Activated CD4-positive, alpha-beta T cell treated with anti-CD3 and anti-CD28 coated beads for 4 hours (primary cell): ENCODE results near the gene IQCN.

Source experiments
- DNase-seq, 2 donors: peaks; one replicate each; pipeline ENCODE4 v3.0.0-alpha.2; 2020

The IQCN gene

DNA sequence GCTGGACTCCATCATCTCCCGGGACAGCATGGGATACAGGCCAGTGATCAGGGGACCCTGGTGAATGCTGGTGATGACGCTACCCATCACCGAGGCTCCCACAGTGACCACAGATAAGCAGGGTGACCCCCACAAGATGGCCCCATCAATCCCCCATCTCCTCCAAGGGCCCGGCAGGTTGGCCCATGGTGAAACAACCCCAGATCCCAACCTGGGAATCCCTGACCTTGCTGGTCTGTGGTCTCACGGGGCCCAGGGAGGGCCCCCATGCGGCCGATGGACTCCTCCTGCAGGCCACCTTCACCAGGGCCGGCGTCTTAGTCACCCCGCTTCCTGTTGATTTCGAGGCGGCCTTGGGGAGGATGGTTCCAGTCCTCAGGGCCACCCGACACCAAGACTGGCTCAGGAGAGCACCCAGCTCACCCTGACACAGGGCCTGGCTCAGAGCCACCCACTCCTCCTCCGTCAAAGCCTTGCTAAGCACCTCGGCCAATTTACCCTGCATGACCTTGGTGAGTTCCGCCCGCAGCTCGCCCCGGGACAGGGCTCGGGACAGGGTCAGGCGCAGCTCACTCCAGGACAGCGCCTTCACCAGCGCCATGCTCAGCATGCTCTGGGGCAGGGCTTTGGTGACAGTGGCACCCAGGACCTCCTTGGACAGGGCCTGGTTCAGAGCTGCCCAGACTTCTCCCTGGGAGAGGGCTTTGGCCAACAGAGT is 10.0 kb downstream of the IQCN start:
- DNase-seq: no peak

DNA sequence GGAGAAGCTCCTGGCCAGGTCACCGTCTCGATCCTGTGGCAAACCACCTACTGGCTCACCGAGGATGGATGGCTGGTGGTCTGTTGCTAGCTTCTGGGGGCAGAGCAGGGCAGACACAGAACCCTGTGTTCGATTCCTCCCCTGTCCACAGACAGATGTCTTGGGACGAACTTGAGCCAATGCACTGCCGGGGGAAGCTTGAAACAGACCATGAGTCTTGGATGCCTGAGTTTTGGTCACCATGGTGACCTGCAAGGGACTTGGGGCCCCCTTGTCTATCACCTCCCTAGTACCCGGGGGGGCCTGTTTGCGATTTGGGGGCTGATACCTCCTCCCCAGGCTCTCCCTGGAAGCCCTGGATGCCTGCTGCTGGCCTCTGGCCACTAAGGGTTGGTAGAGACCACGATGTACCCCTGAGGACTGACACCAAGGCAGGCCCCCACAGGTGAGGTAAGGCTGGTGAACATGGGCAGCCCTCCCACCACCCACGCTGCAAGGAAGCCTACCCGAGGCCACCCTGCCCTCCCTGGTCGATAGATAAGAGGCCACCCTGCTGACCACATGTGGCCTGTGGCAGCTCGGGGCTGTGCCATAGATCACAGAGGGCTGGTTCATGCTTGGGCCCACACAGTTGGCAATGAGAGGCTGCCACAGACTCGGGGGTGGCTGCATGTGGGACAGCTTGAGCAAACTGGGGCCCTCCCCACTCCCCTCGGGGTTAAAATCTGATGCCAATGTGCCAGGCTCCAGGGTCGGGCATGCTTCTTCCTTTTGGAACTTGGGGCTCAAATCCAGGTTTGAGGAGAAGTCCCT is 10.7 kb downstream of the IQCN start:
- no peak for DNase-seq

DNA sequence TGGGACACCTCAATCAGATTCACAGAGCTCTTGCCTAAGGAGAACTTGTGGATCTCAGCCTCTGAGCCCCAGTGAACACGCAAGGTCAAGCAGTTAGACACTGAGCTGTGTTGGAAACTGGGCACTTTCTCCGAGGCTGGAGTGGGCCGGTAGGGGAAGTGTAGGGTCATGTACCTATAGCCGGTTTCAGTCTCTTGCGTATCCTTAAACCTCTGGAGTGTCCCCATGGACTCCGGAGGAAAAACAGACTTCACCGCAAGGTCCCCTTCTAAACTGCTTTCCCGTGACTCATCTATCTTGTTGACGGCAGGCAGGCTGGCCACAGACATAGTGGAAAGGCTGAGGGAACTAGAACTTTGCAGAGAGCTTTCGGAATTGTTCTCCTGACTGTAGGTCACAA is 11.3 kb downstream of the IQCN start:
- DNase-seq: no peak

DNA sequence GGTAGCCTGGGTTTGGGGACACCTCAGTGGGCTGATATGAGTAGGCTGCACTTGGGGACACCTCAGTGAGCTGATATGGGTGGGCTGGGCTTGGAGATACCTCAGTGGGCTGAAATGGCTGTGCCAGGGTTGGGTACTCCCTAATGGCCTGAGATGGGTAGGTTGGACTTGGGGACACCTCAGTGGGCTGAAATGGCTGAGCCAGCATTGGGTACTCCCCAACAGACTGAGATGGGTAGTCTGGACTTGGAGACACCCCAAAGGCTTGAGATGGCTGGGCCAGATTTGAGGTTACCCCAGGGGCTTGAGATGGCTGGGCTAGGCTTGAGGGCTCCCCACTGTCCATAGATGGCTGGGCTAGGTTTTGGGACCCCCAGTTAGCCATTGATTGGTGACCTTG is 12.1 kb downstream of the IQCN start:
- no peak for DNase-seq

- no peak for DNase-seq
These were observed 12.8 kb downstream of the IQCN start for GRCh38 chr19:18261474-18261873.

DNA sequence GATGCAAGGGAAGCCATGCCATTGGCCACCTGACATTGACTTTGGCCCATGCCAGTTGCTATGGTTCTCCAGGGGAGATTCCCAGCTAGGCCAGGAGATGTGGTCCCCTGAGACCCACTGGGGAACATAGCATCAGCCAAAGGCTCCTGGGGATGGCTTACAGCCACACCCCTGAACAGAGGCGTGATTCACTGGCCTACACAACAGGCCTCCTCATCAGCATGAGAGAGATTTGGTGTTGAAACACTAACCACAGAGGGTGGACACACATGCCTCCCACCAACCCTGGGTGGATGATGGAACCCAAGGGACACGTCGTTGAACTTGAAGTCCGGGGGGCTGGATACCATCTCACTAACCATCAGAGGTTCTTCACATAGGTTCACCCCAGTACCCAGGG is 14.4 kb downstream of the IQCN start:
- DNase-seq: no peak

DNA sequence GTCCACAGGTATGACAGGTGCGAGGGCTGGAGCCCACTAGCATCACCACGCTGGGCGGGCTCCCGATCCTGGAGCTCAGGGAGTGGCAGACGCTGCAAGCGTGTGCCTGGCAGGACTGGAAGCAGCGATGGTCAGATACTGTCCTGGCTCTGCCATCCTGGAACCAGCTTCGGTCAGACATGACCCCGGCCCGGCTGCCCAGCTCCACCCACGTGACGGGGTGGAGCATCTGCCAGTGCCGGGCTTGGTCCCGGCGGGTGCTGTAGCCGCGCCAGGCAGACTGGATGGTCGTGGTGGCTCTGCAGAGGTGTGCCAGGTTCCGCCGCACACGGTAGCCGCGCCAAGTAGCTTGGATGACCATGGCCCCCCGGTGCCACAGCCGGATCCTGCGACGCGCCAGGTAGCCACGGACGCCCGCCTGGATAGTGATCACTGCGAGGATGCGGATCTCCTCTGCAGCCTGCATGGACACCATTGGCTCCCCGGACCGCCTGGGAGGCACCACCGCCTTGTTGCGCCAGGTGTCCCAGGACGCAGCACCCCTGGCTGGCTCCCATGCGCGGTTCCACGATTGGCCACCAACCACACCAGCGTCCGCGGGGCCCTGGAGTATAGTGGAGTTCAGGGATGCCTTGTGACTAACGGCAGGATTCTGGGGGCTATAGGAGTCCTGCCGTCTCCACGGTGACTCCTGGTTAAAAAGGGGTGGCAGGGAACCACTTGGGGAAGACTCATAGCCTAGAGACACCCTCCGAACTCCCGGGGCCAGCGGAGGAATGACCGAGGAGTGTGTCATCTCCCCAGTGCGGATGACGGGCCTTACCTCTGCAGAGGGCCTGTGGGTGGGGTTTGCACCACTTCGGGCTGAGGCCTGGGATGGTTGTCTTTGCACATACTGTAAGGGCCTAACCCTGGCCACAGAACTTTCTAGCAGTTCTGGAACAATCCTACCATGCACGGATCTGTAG is 16.5 kb downstream of the IQCN start:
- DNase-seq: no peak

GRCh38 chr19:18254546-18255503 is 19.4 kb downstream of the IQCN start:
- no peak for DNase-seq

GRCh38 chr19:18253716-18254115 is 20.5 kb downstream of the IQCN start:
- DNase-seq: no peak

GRCh38 chr19:18253130-18253529 is 21.1 kb downstream of the IQCN start:
- DNase-seq: no peak

DNA sequence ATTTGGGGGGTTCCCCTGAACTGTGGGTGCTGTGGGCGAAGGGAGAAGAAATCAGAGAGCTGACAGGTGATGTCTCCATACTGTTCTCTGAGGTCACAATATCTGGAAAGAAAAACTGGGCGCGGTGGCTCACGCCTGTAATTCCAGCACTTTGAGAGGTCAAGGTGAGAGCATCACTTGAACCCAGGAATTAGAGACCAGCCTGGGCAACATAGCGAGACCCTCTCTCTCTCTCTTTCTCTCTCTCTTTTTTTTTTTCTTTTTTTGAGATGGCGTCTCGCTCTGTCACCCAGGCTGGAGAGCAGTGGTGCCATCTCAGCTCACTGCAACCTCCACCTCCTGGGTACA is 21.9 kb downstream of the IQCN start:
- no peak for DNase-seq

DNA sequence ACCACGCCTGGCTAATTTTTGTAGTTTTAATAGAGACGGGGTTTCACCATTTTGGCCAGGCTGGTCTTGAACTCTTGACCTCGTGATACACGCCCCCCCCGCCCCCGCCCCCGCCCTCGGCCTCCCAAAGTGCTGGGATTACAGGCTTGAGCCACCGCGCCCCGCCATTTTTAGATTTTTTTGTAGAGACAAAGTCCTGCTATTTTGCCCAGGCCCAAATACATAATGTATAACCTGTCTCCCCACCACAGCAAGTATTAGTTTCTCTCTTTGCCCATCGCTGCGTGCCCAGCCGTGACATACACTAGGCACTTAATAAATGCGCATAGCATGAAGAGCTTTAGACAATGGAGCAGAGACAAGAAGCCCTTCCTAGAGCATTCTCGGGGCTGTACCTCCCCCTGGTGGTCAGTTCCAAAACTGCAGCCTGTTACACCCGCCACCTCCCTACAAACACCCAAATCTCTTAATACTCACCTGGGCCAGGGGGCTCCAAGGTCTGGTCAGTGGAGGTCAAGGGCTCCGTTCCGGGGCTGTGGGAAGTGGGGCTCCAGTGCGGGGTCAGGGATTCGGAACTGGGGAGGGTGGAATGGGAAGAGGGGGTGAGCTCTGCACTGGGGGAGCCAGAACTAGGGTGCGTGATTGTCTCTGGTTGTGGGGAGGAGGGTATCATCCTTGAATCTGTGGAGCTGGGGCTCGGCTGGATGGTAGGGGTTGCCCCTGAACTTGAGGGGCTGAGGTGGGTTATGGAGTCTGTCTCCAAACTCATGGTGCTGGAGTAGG is 22.5 kb downstream of the IQCN start:
- DNase-seq: peak; percentile 71 to 81

DNA sequence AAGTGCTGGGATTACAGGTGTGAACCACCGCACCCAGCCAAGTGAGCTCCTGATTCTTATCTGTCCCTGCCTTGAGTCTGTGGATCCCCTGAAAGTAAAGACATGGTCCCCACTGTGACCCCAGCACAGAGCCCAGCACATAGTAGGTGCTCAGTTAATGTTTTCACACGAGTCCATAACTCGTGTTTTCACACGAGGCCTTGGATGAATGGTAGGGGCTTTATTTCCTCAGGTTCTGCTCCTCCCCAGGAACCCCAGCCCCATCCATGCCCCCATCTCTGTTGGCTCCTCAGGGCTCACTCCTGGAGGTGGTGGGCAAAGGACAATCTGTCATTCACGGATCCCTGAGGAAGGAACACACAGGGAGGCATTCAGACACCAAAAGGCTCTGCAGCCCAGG is 24.4 kb downstream of the IQCN start:
- no peak for DNase-seq

DNA sequence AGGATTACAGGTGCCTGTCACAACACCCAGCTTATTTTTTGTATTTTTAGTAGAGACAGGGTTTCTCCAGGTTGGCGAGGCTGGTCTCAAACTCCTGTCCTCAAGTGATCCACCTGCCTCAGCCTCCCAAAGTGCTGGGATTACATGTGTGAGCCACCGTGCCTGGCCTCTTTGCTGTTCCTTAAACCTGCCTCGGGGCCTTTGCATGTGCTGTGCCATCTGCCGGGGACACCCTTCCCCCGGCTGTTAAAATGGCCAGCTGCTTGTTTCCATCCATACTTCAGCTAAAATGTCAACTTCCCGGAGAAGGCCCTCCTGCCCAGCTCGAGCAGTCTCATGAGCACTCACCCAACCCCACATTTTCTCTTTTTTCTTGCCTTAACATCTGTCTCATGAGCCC is 29.0 kb downstream of the IQCN start:
- DNase-seq: no peak

GRCh38 chr19:18239303-18239702 is 34.9 kb downstream of the IQCN start:
- DNase-seq: no peak

DNA sequence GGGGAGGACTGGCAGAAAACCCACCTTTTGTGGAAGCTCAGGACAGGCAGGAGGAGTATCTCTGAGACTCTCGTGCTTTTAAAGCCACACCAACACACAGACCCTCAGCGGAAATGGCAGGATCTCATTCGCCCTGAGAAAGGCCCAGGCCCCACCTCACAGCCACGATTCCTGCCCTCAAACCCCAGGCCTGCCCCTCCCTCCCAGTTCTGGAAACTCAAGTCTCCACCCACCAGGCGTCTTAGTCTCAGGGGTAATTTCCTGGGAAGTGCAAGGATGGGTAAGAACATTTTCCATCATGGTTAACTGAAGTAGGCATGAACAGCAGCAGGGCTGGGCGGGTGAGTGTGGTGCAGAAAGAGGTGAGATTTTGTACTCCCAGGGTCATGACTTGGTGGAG is 40.1 kb downstream of the IQCN start:
- no peak for DNase-seq

- DNase-seq: no peak
These were observed 40.9 kb downstream of the IQCN start for GRCh38 chr19:18233224-18233825.

- no peak for DNase-seq
These were observed 41.6 kb downstream of the IQCN start for GRCh38 chr19:18232540-18233223.

- DNase-seq: no peak
These were observed 42.5 kb downstream of the IQCN start for GRCh38 chr19:18231775-18232174.
